Measurements from ENCODE around the gene GLYR1. TPM values are rescaled to one million over a fixed set of nuclear protein-coding genes. Genes with fewer than 3 reads are reported as not detected.

Gene GLYR1
- total RNA-seq, 4 donors from 2014 or later: 57.5 to 168 (median 66.9) TPM

DNA sequence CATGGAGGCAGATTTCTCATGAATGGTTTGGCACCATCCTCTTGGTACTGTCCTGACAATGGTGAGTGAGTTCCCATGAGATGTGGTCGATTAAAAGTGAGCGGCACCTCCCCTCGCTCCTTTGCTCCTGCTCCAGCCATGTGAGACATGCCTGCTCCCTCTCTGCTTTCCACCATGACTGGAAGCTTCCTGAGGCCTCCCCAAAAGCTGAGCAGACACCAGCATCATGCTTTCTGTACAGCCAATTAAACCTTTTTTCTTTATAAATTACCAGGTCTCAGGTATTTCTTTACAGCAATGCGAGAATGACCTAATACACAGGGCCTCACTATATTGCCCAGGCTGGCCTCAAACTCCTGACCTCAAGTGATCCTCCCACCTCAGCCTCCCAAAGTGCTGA is 92.2 kb downstream of the GLYR1 start:
- no peak for DNase-seq
- no peaks in the 10 kb centered on the region for H3K9me3 ChIP-seq
- no peaks in the 10 kb centered on the region for H3K4me1 ChIP-seq
- peaks cover 0 to 87% (median 0%) of the 10 kb centered on the region in 3 donors for H3K36me3 ChIP-seq
- TF ChIP-seq, protein P1, sequence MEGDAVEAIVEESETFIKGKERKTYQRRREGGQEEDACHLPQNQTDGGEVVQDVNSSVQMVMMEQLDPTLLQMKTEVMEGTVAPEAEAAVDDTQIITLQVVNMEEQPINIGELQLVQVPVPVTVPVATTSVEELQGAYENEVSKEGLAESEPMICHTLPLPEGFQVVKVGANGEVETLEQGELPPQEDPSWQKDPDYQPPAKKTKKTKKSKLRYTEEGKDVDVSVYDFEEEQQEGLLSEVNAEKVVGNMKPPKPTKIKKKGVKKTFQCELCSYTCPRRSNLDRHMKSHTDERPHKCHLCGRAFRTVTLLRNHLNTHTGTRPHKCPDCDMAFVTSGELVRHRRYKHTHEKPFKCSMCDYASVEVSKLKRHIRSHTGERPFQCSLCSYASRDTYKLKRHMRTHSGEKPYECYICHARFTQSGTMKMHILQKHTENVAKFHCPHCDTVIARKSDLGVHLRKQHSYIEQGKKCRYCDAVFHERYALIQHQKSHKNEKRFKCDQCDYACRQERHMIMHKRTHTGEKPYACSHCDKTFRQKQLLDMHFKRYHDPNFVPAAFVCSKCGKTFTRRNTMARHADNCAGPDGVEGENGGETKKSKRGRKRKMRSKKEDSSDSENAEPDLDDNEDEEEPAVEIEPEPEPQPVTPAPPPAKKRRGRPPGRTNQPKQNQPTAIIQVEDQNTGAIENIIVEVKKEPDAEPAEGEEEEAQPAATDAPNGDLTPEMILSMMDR (IDR thresholded peaks at IDR 0.05): no peak
- no peak for TF ChIP-seq POLR2A (IDR thresholded peaks at IDR 0.05)
- no peak overlapping the region for H3K4me3 ChIP-seq
- no peaks in the 10 kb centered on the region for H3K27me3 ChIP-seq
- no peak overlapping the region for H3K27ac ChIP-seq

DNA sequence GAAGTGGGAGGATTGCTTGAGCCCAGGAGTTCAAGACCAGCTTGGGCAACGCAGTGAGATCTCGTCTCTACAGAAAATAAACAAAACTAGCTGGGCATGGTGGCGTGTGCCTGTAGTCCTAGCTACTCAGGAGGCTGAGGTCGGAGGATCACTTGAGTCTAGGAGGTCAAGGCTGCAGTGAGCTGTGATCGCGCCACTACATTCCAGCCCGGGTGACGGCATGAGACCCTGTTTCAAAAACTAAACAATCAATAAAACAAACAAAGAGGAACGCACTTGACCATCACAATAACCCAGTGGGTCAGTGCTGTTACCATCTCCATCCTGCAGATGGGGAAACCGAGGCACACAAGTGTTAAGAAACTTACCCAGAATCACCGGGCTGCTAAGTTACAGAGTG is 93.9 kb downstream of the GLYR1 start:
- Histone ChIP-seq H3K4me1 (no peaks in the 10 kb centered on the region), H3K27me3 (no peaks in the 10 kb centered on the region), H3K4me3 (no peak overlapping the region), H3K9me3 (no peaks in the 10 kb centered on the region), H3K36me3 (peaks cover 0 to 71% (median 0%) of the 10 kb centered on the region in 3 donors), H3K27ac (no peak overlapping the region)
- DNase-seq: no peak
- TF ChIP-seq POLR2A (IDR thresholded peaks at IDR 0.05): no peak
- TF ChIP-seq, protein P1 (IDR thresholded peaks at IDR 0.05): no peak

Small RNA genes within 50 kb of the gene (small RNA-seq; reads per million reads assigned to genes)
- gene RF00017: 0 reads per million in 2 donors

Other genes with a start within 250 kb of the GLYR1 start
- 10 to 100 TPM; 11.6 to 25.1 (median 18.1) TPM for gene UBALD1, start 232.4 kb downstream of the GLYR1 start, total RNA-seq
- 100 to 1,000 TPM in 2 of 4 donors, 10 to 100 TPM in 2; 74.1 to 147 (median 93.8) TPM for gene MGRN1, start 222.5 kb downstream of the GLYR1 start, total RNA-seq
- 10 to 100 TPM; 19.0 to 53.6 (median 40.1) TPM for gene NUDT16L1, start 153.7 kb downstream of the GLYR1 start, total RNA-seq
- 10 to 100 TPM; 20.8 to 42.9 (median 36.6) TPM for gene ANKS3, start 113.0 kb downstream of the GLYR1 start, total RNA-seq
- not detected for gene DNAAF8, start 112.8 kb downstream of the GLYR1 start, total RNA-seq
- 10 to 100 TPM in 3 of 4 donors, 1 to 10 TPM in 1; 4.1 to 24.8 (median 14.5) TPM for gene ZNF500, start 80.1 kb downstream of the GLYR1 start, total RNA-seq
- not detected for gene SEPTIN12, start 58.9 kb downstream of the GLYR1 start, total RNA-seq
- gene SMIM22, start 51.9 kb downstream of the GLYR1 start, total RNA-seq: 100 to 1,000 TPM in 3 of 4 donors, 10 to 100 TPM in 1; 90.0 to 306 (median 238) TPM
- gene ROGDI, start 44.7 kb downstream of the GLYR1 start, total RNA-seq: 10 to 100 TPM; 26.3 to 50.1 (median 38.0) TPM
- gene UBN1, start 193 bp upstream of the GLYR1 start, total RNA-seq: 100 to 1,000 TPM in 1 of 4 donors, 10 to 100 TPM in 3; 56.0 to 119 (median 62.2) TPM
- 10 to 100 TPM; 28.7 to 84.2 (median 53.0) TPM for gene PPL, start 89.9 kb upstream of the GLYR1 start, total RNA-seq
- 1 to 10 TPM in 2 of 4 donors, under 1 TPM in 2; 0.13 to 2.0 (median 1.1) TPM for gene SEC14L5, start 111.0 kb upstream of the GLYR1 start, total RNA-seq
- 100 to 1,000 TPM in 1 of 4 donors, 10 to 100 TPM in 3; 50.4 to 104 (median 61.0) TPM for gene NAGPA, start 186.6 kb upstream of the GLYR1 start, total RNA-seq
- 1 to 10 TPM in 1 of 4 donors, under 1 TPM in 1, not detected in 2; 0.80 to 1.4 TPM for gene C16orf89, start 218.7 kb upstream of the GLYR1 start, total RNA-seq
- 10 to 100 TPM; 17.8 to 33.9 (median 23.4) TPM for gene ALG1, start 224.6 kb upstream of the GLYR1 start, total RNA-seq

All from Peyer's patch (tissue), 4 donors.